ENCODE data around the gene GPSM3. TPM values are rescaled to one million over a fixed set of nuclear protein-coding genes. Genes with fewer than 3 reads are reported as not detected.

GPSM3 gene
- total and polyA plus RNA-seq, 2 donors (not counting 1 experiment from before 2014, with no cell fraction given) = 194 to 299 TPM

GRCh38 chr6:32239462-32239861 lies 47.0 kb upstream of the GPSM3 start:
- Histone ChIP-seq H4K20me1 (ENCODE audit: control insufficient read depth, insufficient read depth, low read length, poor library complexity, severe bottlenecking) (no peaks in the 10 kb centered on the region), H3K27me3 (replicated peaks in 1 of 4; ENCODE audit: control extremely low read depth in 1 of 4, control insufficient read depth in 3 of 4, insufficient read depth in 4 of 4, low read length in 3 of 4) (no peaks in the 10 kb centered on the region), H3K9me3 (ENCODE audit: control extremely low read depth in 1 of 3, control insufficient read depth in 2 of 3, insufficient read depth in 1 of 3, low read length in 2 of 3) (no peaks in the 10 kb centered on the region), H3K4me2 (replicated peaks; ENCODE audit: low read depth, low read length, poor library complexity, severe bottlenecking) (no peak overlapping the region), H3K4me3 (ENCODE audit: control extremely low read depth in 1 of 5, extremely low read depth in 1 of 5, insufficient read depth in 1 of 5, low read depth in 2 of 5, low read length in 4 of 5) (no peak overlapping the region), H3K4me1 (ENCODE audit: control insufficient read depth in 2 of 2, insufficient read depth in 2 of 2, low read length in 2 of 2) (peaks cover 0 to 1% of the 10 kb centered on the region in 2 donors), H3K9ac (ENCODE audit: low read length) (no peak overlapping the region), H3K79me2 (ENCODE audit: control insufficient read depth, insufficient read depth, low read length) (no peaks in the 10 kb centered on the region), H2AFZ (ENCODE audit: insufficient read depth, low read depth, low read length, poor library complexity, severe bottlenecking) (no peak overlapping the region), H3K36me3 (replicated peaks in 1 of 2; ENCODE audit: control extremely low read depth in 1 of 2, control insufficient read depth in 1 of 2, extremely low read depth in 1 of 2, insufficient read depth in 2 of 2, low read length in 1 of 2) (no peaks in the 10 kb centered on the region), H3K27ac (ENCODE audit: low read length in 2 of 2) (no peak overlapping the region)
- Mint-ChIP-seq H3K4me3 (no peak overlapping the region), H3K27me3 (no peaks in the 10 kb centered on the region), H3K9me3 (ENCODE audit: insufficient read depth) (no peaks in the 10 kb centered on the region), H3K4me1 (peaks cover 3% of the 10 kb centered on the region), H3K27ac (no peak overlapping the region)
- DNase-seq (no peak), ATAC-seq (ENCODE audit: low read depth) (no peak)
- no CpG with 5 or more reads among the region's 2 CpGs for WGBS (ENCODE audit: insufficient coverage)
- ChIA-PET CTCF (interaction anchor here (0.9 to 1.4 kb wide), 2 partner anchors 16 to 174 kb away, joined by 4 to 6 read pairs; no protein-coding TSS in a partner anchor), POLR2A (no interaction called here)
- TF ChIP-seq EZH2 (IDR thresholded peaks at IDR 0.05; ENCODE audit: borderline replicate concordance, insufficient read depth, low read depth, low read length, poor library complexity, severe bottlenecking) = no peak
- TF ChIP-seq, protein P1, sequence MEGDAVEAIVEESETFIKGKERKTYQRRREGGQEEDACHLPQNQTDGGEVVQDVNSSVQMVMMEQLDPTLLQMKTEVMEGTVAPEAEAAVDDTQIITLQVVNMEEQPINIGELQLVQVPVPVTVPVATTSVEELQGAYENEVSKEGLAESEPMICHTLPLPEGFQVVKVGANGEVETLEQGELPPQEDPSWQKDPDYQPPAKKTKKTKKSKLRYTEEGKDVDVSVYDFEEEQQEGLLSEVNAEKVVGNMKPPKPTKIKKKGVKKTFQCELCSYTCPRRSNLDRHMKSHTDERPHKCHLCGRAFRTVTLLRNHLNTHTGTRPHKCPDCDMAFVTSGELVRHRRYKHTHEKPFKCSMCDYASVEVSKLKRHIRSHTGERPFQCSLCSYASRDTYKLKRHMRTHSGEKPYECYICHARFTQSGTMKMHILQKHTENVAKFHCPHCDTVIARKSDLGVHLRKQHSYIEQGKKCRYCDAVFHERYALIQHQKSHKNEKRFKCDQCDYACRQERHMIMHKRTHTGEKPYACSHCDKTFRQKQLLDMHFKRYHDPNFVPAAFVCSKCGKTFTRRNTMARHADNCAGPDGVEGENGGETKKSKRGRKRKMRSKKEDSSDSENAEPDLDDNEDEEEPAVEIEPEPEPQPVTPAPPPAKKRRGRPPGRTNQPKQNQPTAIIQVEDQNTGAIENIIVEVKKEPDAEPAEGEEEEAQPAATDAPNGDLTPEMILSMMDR (IDR thresholded peaks at IDR 0.05) = no peak
- intact Hi-C loops (cut with micrococcal nuclease) = no loop called here

DNA sequence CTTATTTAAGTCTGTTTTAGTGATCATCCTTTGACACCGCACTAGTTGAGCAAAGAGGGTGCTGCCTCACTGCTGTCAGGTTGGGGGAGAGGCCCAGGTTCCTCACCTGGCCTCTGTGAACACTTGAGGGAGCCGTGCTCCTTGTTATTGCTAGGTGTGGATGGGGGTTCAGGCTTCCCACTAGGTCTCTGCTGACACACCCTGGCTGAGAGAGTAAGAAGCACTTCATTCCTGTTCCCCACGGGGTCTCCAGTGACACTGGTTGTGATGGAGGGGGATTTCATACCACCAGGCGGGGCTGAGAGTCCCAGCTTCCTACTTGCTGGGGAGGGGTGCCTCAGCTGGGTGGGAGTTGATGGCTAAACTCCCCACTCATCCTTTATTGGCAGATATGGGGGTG lies 42.5 kb upstream of the GPSM3 start:
- TF ChIP-seq, protein P1 (IDR thresholded peaks at IDR 0.05) = no peak
- TF ChIP-seq EZH2 (IDR thresholded peaks at IDR 0.05; ENCODE audit: borderline replicate concordance, insufficient read depth, low read depth, low read length, poor library complexity, severe bottlenecking) = no peak
- Histone ChIP-seq H3K9ac (ENCODE audit: low read length) (no peak overlapping the region), H3K79me2 (ENCODE audit: control insufficient read depth, insufficient read depth, low read length) (no peaks in the 10 kb centered on the region), H3K4me2 (replicated peaks; ENCODE audit: low read depth, low read length, poor library complexity, severe bottlenecking) (no peak overlapping the region), H2AFZ (ENCODE audit: insufficient read depth, low read depth, low read length, poor library complexity, severe bottlenecking) (no peak overlapping the region), H3K27me3 (replicated peaks in 1 of 4; ENCODE audit: control extremely low read depth in 1 of 4, control insufficient read depth in 3 of 4, insufficient read depth in 4 of 4, low read length in 3 of 4) (no peaks in the 10 kb centered on the region), H3K36me3 (replicated peaks in 1 of 2; ENCODE audit: control extremely low read depth in 1 of 2, control insufficient read depth in 1 of 2, extremely low read depth in 1 of 2, insufficient read depth in 2 of 2, low read length in 1 of 2) (no peaks in the 10 kb centered on the region), H3K4me3 (ENCODE audit: control extremely low read depth in 1 of 5, extremely low read depth in 1 of 5, insufficient read depth in 1 of 5, low read depth in 2 of 5, low read length in 4 of 5) (no peak overlapping the region), H3K27ac (ENCODE audit: low read length in 2 of 2) (no peak overlapping the region), H4K20me1 (ENCODE audit: control insufficient read depth, insufficient read depth, low read length, poor library complexity, severe bottlenecking) (no peaks in the 10 kb centered on the region), H3K9me3 (ENCODE audit: control extremely low read depth in 1 of 3, control insufficient read depth in 2 of 3, insufficient read depth in 1 of 3, low read length in 2 of 3) (peaks cover 0 to 6% (median 0%) of the 10 kb centered on the region in 3 donors), H3K4me1 (ENCODE audit: control insufficient read depth in 2 of 2, insufficient read depth in 2 of 2, low read length in 2 of 2) (no peaks in the 10 kb centered on the region)
- ChIA-PET POLR2A (no interaction called here), CTCF (interaction anchor here (1.3 to 2.1 kb wide), 3 partner anchors 10 to 551 kb away, joined by 3 to 9 read pairs (median 8); no protein-coding TSS in a partner anchor)
- no peak for DNase-seq
- H3K9me3 Mint-ChIP-seq (ENCODE audit: insufficient read depth) = no peaks in the 10 kb centered on the region
- no peak for ATAC-seq (ENCODE audit: low read depth)
- no peaks in the 10 kb centered on the region for H3K27me3 Mint-ChIP-seq
- H3K4me1 Mint-ChIP-seq = no peaks in the 10 kb centered on the region
- H3K27ac Mint-ChIP-seq = peak overlapping the region; percentile 53
- H3K4me3 Mint-ChIP-seq = no peak overlapping the region
- intact Hi-C loops (cut with micrococcal nuclease) = no loop called here
- 55% methylated on average over 2 of the region's 4 CpGs for WGBS (ENCODE audit: insufficient coverage)

Data from B cell (primary cell).